HEK293 (cell line): ENCODE data around the gene PKDREJ.

Source experiments
- BCL11A ChIP-seq: fragments of 450-650 bp; formaldehyde crosslinking; IDR thresholded peaks from 2 replicates; pipeline ENCODE4 v1.5.1; 2016; ENCODE audit warnings: low read depth, missing biosample characterization, missing genetic modification characterization
- YY1 ChIP-seq: fragments of 450-650 bp; formaldehyde crosslinking; IDR thresholded peaks from 2 replicates; pipeline ENCODE4 v1.5.1; 2018; ENCODE audit warnings: missing biosample characterization, missing genetic modification characterization
- ZBTB7A ChIP-seq: fragments of 450-650 bp; formaldehyde crosslinking; IDR thresholded peaks from 2 replicates; pipeline ENCODE4 v1.5.1; 2016; ENCODE audit warnings: low read depth, missing biosample characterization, missing genetic modification characterization
- ZEB2 ChIP-seq: fragments of 450-650 bp; formaldehyde crosslinking; IDR thresholded peaks from 2 replicates; pipeline ENCODE4 v1.5.1; 2016; ENCODE audit warnings: missing biosample characterization, missing genetic modification characterization
- ZNF133 ChIP-seq: fragments of 450-650 bp; formaldehyde crosslinking; IDR thresholded peaks from 2 replicates; pipeline ENCODE4 v1.5.1; 2016; ENCODE audit warnings: missing biosample characterization, missing genetic modification characterization
- ZNF239 ChIP-seq: fragments of 450-650 bp; formaldehyde crosslinking; IDR thresholded peaks from 2 replicates; pipeline ENCODE4 v1.5.1; 2016; ENCODE audit warnings: missing biosample characterization, missing genetic modification characterization
- ZNF266 ChIP-seq: fragments of 450-650 bp; formaldehyde crosslinking; IDR thresholded peaks from 2 replicates; pipeline ENCODE4 v1.5.1; 2016; ENCODE audit warnings: missing biosample characterization, missing genetic modification characterization, low read depth
- ZNF292 ChIP-seq: fragments of 450-650 bp; formaldehyde crosslinking; IDR thresholded peaks from 2 replicates; pipeline ENCODE4 v1.5.1; 2016; ENCODE audit warnings: low read depth, missing biosample characterization, missing genetic modification characterization, borderline replicate concordance
- ZNF404 ChIP-seq: fragments of 450-650 bp; formaldehyde crosslinking; IDR thresholded peaks from 2 replicates; pipeline ENCODE4 v1.5.1; 2017; ENCODE audit warnings: missing biosample characterization, missing genetic modification characterization
- ZNF670 ChIP-seq: fragments of 450-650 bp; formaldehyde crosslinking; IDR thresholded peaks from 2 replicates; pipeline ENCODE4 v1.5.1; 2016; ENCODE audit warnings: missing biosample characterization, missing genetic modification characterization, low read depth
- ZNF76 ChIP-seq: fragments of 450-650 bp; formaldehyde crosslinking; IDR thresholded peaks from 2 replicates; pipeline ENCODE4; 2016; ENCODE audit warnings: low read depth, missing biosample characterization, missing genetic modification characterization, borderline replicate concordance
- TF ChIP-seq, protein P1 (sequence below): fragments of 450-650 bp; formaldehyde crosslinking; IDR thresholded peaks from 2 replicates; pipeline ENCODE4 v1.5.1; 2016; ENCODE audit warnings: missing biosample characterization, missing genetic modification characterization
- TF ChIP-seq, protein P2 (sequence below): fragments of 450-650 bp; formaldehyde crosslinking; IDR thresholded peaks from 2 replicates; pipeline ENCODE4 v1.5.1; 2017; ENCODE audit warnings: missing biosample characterization, missing genetic modification characterization
- TF ChIP-seq, protein P3 (sequence below): fragments of 450-650 bp; formaldehyde crosslinking; conservative IDR thresholded peaks from 2 replicates; pipeline ENCODE4 v1.5.1; 2016; ENCODE audit warnings: low read depth, missing biosample characterization, missing genetic modification characterization

DNA sequence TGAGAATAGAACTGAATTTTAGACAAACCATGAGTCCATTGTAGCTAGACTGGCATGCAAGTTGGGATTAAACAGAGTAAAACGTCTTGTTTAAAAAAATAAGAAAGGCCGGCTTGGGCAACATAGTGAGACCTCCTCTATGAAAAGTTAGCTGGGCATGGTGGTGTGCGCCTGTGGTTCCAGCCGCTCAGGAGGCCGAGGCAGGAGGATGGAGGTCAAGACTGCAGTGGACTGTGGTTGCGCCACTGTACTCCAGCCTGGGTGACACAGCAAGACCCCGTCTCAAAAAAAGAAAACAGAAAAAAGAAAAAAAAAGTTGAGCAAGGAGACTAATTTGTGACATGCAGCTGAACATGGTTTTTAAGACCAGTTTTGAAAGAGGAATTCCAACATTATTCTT lies 36.6 kb downstream of the PKDREJ start:
- TF ChIP-seq, protein P1, sequence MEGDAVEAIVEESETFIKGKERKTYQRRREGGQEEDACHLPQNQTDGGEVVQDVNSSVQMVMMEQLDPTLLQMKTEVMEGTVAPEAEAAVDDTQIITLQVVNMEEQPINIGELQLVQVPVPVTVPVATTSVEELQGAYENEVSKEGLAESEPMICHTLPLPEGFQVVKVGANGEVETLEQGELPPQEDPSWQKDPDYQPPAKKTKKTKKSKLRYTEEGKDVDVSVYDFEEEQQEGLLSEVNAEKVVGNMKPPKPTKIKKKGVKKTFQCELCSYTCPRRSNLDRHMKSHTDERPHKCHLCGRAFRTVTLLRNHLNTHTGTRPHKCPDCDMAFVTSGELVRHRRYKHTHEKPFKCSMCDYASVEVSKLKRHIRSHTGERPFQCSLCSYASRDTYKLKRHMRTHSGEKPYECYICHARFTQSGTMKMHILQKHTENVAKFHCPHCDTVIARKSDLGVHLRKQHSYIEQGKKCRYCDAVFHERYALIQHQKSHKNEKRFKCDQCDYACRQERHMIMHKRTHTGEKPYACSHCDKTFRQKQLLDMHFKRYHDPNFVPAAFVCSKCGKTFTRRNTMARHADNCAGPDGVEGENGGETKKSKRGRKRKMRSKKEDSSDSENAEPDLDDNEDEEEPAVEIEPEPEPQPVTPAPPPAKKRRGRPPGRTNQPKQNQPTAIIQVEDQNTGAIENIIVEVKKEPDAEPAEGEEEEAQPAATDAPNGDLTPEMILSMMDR, result no peak
- TF ChIP-seq YY1 (tag by site-specific recombination) (no peak), ZNF266 (tag by site-specific recombination) (no peak), ZNF670 (tag by site-specific recombination) (no peak), ZNF292 (tag by site-specific recombination) (no peak), ZNF239 (no peak), ZNF133 (tag by site-specific recombination) (no peak), ZNF404 (tag by site-specific recombination) (no peak), ZBTB7A (tag by site-specific recombination) (no peak), BCL11A (tag by site-specific recombination) (no peak), ZNF76 (tag by site-specific recombination) (no peak), ZEB2 (no peak)
- TF ChIP-seq, protein P2, sequence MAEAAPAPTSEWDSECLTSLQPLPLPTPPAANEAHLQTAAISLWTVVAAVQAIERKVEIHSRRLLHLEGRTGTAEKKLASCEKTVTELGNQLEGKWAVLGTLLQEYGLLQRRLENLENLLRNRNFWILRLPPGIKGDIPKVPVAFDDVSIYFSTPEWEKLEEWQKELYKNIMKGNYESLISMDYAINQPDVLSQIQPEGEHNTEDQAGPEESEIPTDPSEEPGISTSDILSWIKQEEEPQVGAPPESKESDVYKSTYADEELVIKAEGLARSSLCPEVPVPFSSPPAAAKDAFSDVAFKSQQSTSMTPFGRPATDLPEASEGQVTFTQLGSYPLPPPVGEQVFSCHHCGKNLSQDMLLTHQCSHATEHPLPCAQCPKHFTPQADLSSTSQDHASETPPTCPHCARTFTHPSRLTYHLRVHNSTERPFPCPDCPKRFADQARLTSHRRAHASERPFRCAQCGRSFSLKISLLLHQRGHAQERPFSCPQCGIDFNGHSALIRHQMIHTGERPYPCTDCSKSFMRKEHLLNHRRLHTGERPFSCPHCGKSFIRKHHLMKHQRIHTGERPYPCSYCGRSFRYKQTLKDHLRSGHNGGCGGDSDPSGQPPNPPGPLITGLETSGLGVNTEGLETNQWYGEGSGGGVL (tag by site-specific recombination), result no peak
- TF ChIP-seq, protein P3, sequence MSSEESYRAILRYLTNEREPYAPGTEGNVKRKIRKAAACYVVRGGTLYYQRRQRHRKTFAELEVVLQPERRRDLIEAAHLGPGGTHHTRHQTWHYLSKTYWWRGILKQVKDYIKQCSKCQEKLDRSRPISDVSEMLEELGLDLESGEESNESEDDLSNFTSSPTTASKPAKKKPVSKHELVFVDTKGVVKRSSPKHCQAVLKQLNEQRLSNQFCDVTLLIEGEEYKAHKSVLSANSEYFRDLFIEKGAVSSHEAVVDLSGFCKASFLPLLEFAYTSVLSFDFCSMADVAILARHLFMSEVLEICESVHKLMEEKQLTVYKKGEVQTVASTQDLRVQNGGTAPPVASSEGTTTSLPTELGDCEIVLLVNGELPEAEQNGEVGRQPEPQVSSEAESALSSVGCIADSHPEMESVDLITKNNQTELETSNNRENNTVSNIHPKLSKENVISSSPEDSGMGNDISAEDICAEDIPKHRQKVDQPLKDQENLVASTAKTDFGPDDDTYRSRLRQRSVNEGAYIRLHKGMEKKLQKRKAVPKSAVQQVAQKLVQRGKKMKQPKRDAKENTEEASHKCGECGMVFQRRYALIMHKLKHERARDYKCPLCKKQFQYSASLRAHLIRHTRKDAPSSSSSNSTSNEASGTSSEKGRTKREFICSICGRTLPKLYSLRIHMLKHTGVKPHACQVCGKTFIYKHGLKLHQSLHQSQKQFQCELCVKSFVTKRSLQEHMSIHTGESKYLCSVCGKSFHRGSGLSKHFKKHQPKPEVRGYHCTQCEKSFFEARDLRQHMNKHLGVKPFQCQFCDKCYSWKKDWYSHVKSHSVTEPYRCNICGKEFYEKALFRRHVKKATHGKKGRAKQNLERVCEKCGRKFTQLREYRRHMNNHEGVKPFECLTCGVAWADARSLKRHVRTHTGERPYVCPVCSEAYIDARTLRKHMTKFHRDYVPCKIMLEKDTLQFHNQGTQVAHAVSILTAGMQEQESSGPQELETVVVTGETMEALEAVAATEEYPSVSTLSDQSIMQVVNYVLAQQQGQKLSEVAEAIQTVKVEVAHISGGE (tag by site-specific recombination), result no peak
